ENCODE results near the gene KRT7.

KRT7 gene

GRCh38 chr12:52259657-52260243 is 26.7 kb downstream of the KRT7 start:
- CTCF ChIA-PET: interaction anchor here (0.8 to 1.1 kb wide), 2 partner anchors 47 to 56 kb away, joined by 3 read pairs; no protein-coding TSS in a partner anchor
- no peak for DNase-seq (ENCODE audit: extremely low spot score)

GRCh38 chr12:52260361-52261207 is 27.5 kb downstream of the KRT7 start:
- TF ChIP-seq CTCF (IDR thresholded peaks at IDR 0.05; ENCODE audit: control extremely low read depth, extremely low read depth, low read depth, missing control alignments): no peak
- no peak for DNase-seq (ENCODE audit: extremely low spot score)
- POLR2A ChIA-PET: no interaction called here

More at GRCh38 chr12:52259657-52260243, 26.7 kb downstream of the KRT7 start:
- POLR2A ChIA-PET: no interaction called here
- no peak for TF ChIP-seq CTCF (IDR thresholded peaks at IDR 0.05; ENCODE audit: control extremely low read depth, extremely low read depth, low read depth, missing control alignments)

GRCh38 chr12:52261208-52261484 is 28.1 kb downstream of the KRT7 start:
- POLR2A ChIA-PET: no interaction called here
- CTCF ChIA-PET: no interaction called here
- no peak for DNase-seq (ENCODE audit: extremely low spot score)
- no peak for TF ChIP-seq CTCF (IDR thresholded peaks at IDR 0.05; ENCODE audit: control extremely low read depth, extremely low read depth, low read depth, missing control alignments)

More at GRCh38 chr12:52260361-52261207, 27.5 kb downstream of the KRT7 start:
- CTCF ChIA-PET: interaction anchor here (1.1 kb wide), 1 partner anchor 56 kb away, joined by 3 read pairs; no protein-coding TSS in a partner anchor

- TF ChIP-seq CTCF (IDR thresholded peaks at IDR 0.05; ENCODE audit: control extremely low read depth, extremely low read depth, low read depth, missing control alignments): no peak
- DNase-seq (ENCODE audit: extremely low spot score): no peak
- ChIA-PET POLR2A (no interaction called here), CTCF (interaction anchor here (3.8 to 10.1 kb wide), 2 partner anchors 11 to 16 kb away, joined by 15 to 89 read pairs; no protein-coding TSS in a partner anchor)
Observed at GRCh38 chr12:52262286-52262685, 29.2 kb downstream of the KRT7 start.

- POLR2A ChIA-PET: no interaction called here
- no peak for TF ChIP-seq CTCF (IDR thresholded peaks at IDR 0.05; ENCODE audit: control extremely low read depth, extremely low read depth, low read depth, missing control alignments)
- CTCF ChIA-PET: interaction anchor here (0.7 to 10.1 kb wide), 7 partner anchors 12 to 621 kb away, joined by 3 to 89 read pairs (median 6); no protein-coding TSS in a partner anchor
- no peak for DNase-seq (ENCODE audit: extremely low spot score)
Observed at GRCh38 chr12:52263761-52264434, 30.9 kb downstream of the KRT7 start.

- no peak for DNase-seq (ENCODE audit: extremely low spot score)
- POLR2A ChIA-PET: no interaction called here
- CTCF ChIA-PET: interaction anchor here (0.7 to 10.1 kb wide), 7 partner anchors 13 to 620 kb away, joined by 3 to 89 read pairs (median 6); no protein-coding TSS in a partner anchor
- TF ChIP-seq CTCF (IDR thresholded peaks at IDR 0.05; ENCODE audit: control extremely low read depth, extremely low read depth, low read depth, missing control alignments): no peak
Observed at GRCh38 chr12:52264435-52264825, 31.4 kb downstream of the KRT7 start.
